ENCODE measurements around the gene FGF2. TPM values are rescaled to one million over a fixed set of nuclear protein-coding genes. Genes with fewer than 3 reads are reported as not detected.
"Not testable (repeated sequence)": the region's sequence is repeated elsewhere in the genome, so short reads cannot be mapped to it uniquely, and the experiment has no call there.

FGF2 gene
- total RNA-seq, 4 donors from 2014 or later, result 27.0 to 46.4 (median 32.1) TPM

DNA sequence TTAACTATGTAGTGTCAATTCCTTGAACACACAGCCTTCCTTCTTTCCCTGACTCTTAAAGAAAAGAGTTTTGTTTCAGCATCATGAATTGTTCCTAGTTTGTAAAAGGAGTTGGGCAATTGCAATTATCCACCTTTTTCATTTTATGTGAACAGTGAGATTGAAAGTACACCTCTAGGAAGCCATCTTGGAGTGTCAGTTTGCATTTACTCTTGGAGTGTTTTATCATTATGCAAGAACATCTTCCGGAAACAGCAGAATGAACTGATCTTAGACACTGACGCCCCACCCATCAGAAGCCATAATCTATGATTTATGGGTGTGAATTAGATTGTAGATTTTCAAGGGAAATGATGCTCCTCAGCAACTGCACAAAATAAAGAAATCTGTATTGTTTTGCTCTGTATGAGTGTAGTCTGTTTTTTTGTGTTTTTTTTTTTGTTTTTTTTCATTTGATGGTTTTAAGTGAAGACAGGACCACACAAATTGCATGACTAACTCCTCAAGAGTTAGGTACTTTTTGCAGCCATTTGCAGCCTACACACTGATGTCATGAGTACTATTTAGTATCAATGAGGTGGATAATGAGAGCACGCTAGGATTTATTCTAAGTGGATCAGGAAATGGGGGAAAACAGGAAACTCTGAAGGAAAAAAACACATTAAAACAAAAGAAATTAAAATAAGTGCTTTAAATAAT is 19.5 kb upstream of the FGF2 start:
- Histone ChIP-seq H3K27ac (replicated peaks in 1 of 4) (no peak overlapping the region), H3K4me1 (peaks cover 0 to 6% (median 5%) of the 10 kb centered on the region in 4 donors), H3K9me3 (no peaks in the 10 kb centered on the region), H3K4me3 (no peak overlapping the region), H3K36me3 (no peaks in the 10 kb centered on the region), H3K27me3 (no peaks in the 10 kb centered on the region)
- TF ChIP-seq EP300 (IDR thresholded peaks at IDR 0.05) (no peak), POLR2A (IDR thresholded peaks at IDR 0.05; ENCODE audit: low read depth) (no peak), POLR2AphosphoS5 (IDR thresholded peaks at IDR 0.05) (no peak)
- TF ChIP-seq, protein P1, sequence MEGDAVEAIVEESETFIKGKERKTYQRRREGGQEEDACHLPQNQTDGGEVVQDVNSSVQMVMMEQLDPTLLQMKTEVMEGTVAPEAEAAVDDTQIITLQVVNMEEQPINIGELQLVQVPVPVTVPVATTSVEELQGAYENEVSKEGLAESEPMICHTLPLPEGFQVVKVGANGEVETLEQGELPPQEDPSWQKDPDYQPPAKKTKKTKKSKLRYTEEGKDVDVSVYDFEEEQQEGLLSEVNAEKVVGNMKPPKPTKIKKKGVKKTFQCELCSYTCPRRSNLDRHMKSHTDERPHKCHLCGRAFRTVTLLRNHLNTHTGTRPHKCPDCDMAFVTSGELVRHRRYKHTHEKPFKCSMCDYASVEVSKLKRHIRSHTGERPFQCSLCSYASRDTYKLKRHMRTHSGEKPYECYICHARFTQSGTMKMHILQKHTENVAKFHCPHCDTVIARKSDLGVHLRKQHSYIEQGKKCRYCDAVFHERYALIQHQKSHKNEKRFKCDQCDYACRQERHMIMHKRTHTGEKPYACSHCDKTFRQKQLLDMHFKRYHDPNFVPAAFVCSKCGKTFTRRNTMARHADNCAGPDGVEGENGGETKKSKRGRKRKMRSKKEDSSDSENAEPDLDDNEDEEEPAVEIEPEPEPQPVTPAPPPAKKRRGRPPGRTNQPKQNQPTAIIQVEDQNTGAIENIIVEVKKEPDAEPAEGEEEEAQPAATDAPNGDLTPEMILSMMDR (IDR thresholded peaks at IDR 0.05), result no peak
- WGBS, result 83% methylated on average over 3 of the region's 3 CpGs
- no peak for DNase-seq (ENCODE audit: extremely low spot score)
- intact Hi-C loops (cut with DNase I), result no loop called here

DNA sequence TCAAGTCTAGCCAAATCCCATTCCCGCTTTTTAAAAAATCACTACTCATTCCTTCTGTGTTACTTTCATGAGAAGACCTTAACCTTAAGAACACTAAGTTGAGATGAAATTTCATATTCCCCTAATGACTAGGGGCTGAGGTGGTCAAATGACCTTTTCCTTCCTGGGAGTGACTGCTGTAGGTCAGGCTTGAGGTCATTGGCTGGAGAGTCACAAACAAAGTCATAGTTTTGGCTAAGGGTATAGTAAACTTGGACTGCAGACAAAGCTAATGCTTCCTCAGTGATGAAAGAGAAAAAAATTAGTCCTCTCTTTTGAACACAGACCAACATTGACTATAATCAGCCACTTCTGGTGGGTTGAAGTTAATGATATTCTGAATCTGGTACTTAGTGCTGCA is 16.0 kb upstream of the FGF2 start:
- Histone ChIP-seq H3K4me1 (peaks cover 0 to 6% (median 5%) of the 10 kb centered on the region in 4 donors), H3K36me3 (no peaks in the 10 kb centered on the region), H3K9me3 (no peaks in the 10 kb centered on the region), H3K4me3 (no peak overlapping the region), H3K27me3 (no peaks in the 10 kb centered on the region), H3K27ac (replicated peaks in 1 of 4) (no peak overlapping the region)
- intact Hi-C loops (cut with DNase I), result no loop called here
- no peak for TF ChIP-seq EP300 (IDR thresholded peaks at IDR 0.05)
- TF ChIP-seq, protein P1 (IDR thresholded peaks at IDR 0.05), result no peak
- no peak for TF ChIP-seq POLR2AphosphoS5 (IDR thresholded peaks at IDR 0.05)
- no peak for TF ChIP-seq POLR2A (IDR thresholded peaks at IDR 0.05; ENCODE audit: low read depth)
- no peak for DNase-seq (ENCODE audit: extremely low spot score)
- WGBS, result 88% methylated on average over 1 of the region's 1 CpG

DNA sequence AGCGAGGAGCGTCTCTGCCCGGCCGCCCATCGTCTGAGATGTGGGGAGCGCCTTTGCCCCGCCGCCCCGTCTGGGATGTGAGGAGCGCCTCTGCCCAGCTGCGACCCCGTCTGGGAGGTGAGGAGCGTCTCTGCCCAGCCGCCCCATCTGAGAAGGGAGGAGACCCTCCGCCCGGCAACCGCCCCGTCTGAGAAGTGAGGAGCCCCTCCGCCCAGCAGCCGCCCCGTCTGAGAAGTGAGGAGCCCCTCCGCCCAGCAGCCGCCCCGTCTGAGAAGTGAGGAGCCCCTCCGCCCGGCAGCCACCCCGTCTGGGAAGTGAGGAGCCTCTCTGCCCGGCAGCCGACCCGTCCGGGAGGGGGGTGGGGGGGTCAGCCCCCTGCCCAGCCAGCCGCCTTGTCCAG is 14.8 kb upstream of the FGF2 start:
- H3K4me3 ChIP-seq; H3K4me1 ChIP-seq; H3K36me3 ChIP-seq; intact Hi-C loops (cut with DNase I); H3K27me3 ChIP-seq; DNase-seq (ENCODE audit: extremely low spot score); H3K27ac ChIP-seq (replicated peaks in 1 of 4); H3K9me3 ChIP-seq: not testable (repeated sequence)
- 100% methylated on average over 2 of the region's 32 CpGs for WGBS

DNA sequence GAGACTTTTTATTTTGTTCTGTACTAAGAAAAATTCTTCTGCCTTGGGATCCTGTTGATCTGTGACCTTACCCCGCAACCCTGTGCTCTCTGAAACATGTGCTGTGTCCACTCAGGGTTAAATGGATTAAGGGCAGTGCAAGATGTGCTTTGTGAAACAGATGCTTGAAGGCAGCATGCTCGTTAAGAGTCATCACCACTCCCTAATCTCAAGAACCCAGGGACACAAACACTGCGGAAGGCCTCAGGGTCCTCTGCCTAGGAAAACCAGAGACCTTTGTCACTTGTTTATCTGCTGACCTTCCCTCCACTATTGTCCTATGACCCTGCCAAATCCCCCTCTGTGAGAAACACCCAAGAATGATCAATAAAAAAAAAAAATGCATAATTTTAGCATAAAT is 13.8 kb upstream of the FGF2 start:
- H3K9me3 ChIP-seq; H3K27ac ChIP-seq (replicated peaks in 1 of 4); intact Hi-C loops (cut with DNase I); H3K36me3 ChIP-seq; H3K4me1 ChIP-seq; H3K27me3 ChIP-seq; H3K4me3 ChIP-seq; DNase-seq (ENCODE audit: extremely low spot score): not testable (repeated sequence)
- 85% methylated on average over 3 of the region's 3 CpGs for WGBS

DNA sequence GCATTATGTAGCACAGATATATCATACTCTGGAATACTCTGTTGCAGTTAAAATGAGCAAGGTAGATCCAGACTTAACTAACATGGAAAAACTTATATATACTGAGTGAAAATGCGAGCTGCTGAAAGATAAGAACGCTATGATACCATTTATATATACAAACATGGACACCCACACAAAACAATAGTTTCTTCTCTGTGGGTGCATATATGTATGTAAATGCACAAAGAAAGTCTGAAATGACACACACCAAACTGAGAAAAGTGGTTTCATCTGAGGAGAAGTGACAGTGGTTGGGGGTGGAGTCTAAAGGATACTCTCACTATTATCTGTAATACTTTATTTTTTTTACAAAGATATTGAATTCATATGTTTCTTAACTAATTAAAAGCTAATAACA is 12.2 kb upstream of the FGF2 start:
- DNase-seq (ENCODE audit: extremely low spot score), result no peak
- H3K4me3 ChIP-seq, result no peak overlapping the region
- no peak overlapping the region for H3K27ac ChIP-seq (replicated peaks in 1 of 4)
- WGBS, result 97% methylated on average over 2 of the region's 2 CpGs
- H3K4me1 ChIP-seq, result peaks cover 0 to 6% (median 5%) of the 10 kb centered on the region in 4 donors
- intact Hi-C loops (cut with DNase I), result no loop called here
- H3K36me3 ChIP-seq, result no peaks in the 10 kb centered on the region
- no peaks in the 10 kb centered on the region for H3K9me3 ChIP-seq
- TF ChIP-seq EP300 (IDR thresholded peaks at IDR 0.05), result no peak
- TF ChIP-seq, protein P1 (IDR thresholded peaks at IDR 0.05), result no peak
- H3K27me3 ChIP-seq, result no peaks in the 10 kb centered on the region

DNA sequence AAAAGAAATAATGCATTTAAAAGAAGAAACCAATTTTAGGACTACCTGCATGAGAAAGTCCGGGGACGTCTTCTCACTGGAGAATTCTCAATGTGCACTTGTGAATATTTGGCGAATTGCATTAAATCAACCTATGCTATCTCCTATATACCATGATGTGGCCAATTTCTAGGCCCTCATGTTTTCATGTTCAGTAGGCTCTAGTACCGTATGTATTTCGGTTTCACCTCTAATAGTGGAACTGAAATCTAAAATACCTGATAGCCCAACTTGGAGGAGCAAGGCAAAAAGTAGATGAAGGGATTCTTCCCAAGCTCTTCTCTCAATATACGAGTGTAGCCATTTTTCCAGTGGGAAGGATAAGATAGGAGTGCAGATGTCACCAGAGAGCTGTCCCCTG is 11.4 kb upstream of the FGF2 start:
- no peak overlapping the region for H3K27ac ChIP-seq (replicated peaks in 1 of 4)
- H3K36me3 ChIP-seq, result no peaks in the 10 kb centered on the region
- H3K27me3 ChIP-seq, result no peaks in the 10 kb centered on the region
- no peaks in the 10 kb centered on the region for H3K9me3 ChIP-seq
- peaks cover 0 to 6% (median 5%) of the 10 kb centered on the region in 4 donors for H3K4me1 ChIP-seq
- TF ChIP-seq POLR2A (IDR thresholded peaks at IDR 0.05; ENCODE audit: low read depth) (no peak), POLR2AphosphoS5 (IDR thresholded peaks at IDR 0.05) (no peak), EP300 (IDR thresholded peaks at IDR 0.05) (no peak)
- TF ChIP-seq, protein P1 (IDR thresholded peaks at IDR 0.05), result no peak
- H3K4me3 ChIP-seq, result no peak overlapping the region
- no peak for DNase-seq (ENCODE audit: extremely low spot score)
- intact Hi-C loops (cut with DNase I), result no loop called here
- 94% methylated on average over 6 of the region's 6 CpGs for WGBS
